Amygdala (tissue), 56 donors: ENCODE measurements around the gene DFFB.

ENCODE experiments used
- DNase-seq, 56 donors: peaks; one replicate each; lab custom pipeline; 2025; lab: John Stamatoyannopoulos, UW

Gene DFFB

GRCh38 chr1:3894626-3895278, 37.5 kb downstream of the DFFB start:
- no peak for DNase-seq

DNA sequence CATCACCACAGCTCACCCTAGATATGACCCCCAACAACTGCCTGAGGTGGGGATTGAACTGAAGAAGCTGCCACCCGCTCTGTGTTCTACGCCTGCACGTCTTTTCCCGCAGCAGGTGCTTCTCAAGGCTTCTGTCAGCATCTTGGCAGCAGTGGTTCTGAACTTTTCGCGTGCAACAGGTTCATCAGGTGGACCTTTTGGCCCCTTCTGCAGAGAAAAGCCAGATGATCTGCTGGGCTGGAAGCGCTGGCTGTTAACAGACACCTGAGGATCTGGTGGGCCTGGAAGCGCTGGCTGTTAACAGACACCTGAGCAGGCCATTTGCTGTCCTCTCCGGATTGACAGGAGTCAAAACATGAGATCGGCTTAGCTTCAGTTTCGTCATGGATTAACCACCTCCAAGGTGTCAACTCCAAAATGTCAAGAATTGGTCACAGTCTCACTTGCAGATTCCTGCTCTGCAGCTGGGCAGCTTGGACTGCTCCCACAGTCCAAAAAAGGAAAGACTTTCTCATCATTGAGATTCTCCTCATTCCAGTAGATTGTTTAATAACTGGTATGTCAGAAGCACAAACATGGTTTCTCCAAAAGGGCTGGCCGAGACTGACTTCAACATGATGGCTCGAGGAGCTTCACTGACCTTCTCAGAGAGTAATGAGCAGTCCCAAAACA, 38.1 kb downstream of the DFFB start:
- DNase-seq: no peak

- no peak for DNase-seq
Measured at GRCh38 chr1:3895951-3896325, 38.7 kb downstream of the DFFB start.

- DNase-seq: no peak
Measured at GRCh38 chr1:3896396-3897000, 39.2 kb downstream of the DFFB start.

- DNase-seq: no peak
Measured at GRCh38 chr1:3898475-3898735, 41.1 kb downstream of the DFFB start.

- DNase-seq: no peak
Measured at GRCh38 chr1:3898994-3899753, 41.9 kb downstream of the DFFB start.

DNA sequence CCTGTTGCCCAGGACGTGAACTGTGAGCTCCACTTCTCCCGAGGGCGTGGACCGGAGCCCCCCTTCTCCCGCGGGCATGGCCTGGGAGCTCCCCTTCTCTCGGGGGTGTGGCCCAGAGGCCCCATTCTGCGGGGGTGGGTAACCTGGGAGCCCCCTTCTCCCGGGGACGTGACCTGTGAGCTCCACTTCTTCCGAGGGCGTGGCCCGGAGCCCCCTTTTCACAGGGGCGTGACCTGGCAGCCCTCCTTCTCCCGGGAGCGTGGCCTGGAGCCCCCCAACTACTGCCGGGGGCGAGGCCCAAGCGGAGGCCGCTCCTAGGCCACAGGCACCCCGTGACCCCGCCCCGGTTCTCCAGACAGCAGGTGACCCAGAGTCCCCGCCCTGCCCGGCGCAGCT, 42.5 kb downstream of the DFFB start:
- no peak for DNase-seq

GRCh38 chr1:3900150-3900968, 43.1 kb downstream of the DFFB start, which contains the start of gene C1orf174:
Gene C1orf174 (minus strand): TSS chr1:3900272. CDS start chr1:3900186, 86 bp downstream.
- DNase-seq: peak; percentile 88 to 100 (median 98)

DNA sequence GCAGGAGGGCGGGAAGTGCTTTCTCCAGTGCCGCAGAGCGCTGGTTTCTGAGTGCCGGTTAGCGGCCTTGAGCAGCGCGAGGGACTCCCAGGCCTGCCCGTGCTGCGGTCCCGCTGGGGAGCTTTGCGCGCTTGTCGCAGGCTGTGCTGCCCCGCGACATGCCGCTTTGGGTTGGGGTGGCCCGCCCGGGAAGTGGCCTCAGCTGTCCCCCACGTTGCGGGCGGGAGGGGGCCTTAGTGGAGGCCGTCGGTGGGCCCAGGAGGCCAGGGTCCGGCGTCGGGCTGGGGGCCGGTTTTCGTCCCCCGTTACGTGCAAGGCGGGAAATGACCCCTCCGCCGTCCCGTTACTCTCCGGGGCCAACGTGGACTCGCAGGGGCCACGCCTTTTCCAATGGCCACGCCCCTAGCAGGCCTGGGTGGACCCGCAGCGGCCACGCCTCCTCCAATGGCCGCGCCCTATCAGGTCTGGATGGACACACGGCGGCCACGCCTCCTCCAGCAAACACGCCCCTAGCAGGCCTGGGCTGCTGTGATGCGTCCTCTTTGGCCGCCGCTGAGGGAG, 43.8 kb downstream of the DFFB start:
- peak; percentile 31 to 98 (median 91) for DNase-seq

DNA sequence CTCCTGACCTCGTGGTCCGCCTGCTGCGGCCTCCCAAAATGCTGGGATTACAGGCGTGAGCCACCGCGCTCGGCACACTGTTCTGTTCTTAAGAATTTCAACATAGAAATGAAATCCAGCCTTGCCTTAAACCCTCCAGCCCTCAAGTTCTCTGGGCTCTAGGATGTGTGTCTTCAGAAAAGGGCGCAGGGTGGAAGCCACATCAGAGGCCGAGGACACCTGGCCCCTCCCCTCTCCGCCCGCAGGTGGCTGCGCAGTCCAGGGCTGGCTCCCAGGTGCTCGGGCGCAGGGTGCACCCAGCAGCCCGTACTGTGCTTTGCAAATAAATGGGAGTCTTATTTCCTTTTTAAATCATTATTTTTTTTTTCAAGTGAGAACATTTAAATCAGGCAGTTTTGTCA, 44.8 kb downstream of the DFFB start:
- DNase-seq: no peak

GRCh38 chr1:3902571-3903091, 45.4 kb downstream of the DFFB start:
- DNase-seq: peak in 1 of 56 donors; percentile 31

DNA sequence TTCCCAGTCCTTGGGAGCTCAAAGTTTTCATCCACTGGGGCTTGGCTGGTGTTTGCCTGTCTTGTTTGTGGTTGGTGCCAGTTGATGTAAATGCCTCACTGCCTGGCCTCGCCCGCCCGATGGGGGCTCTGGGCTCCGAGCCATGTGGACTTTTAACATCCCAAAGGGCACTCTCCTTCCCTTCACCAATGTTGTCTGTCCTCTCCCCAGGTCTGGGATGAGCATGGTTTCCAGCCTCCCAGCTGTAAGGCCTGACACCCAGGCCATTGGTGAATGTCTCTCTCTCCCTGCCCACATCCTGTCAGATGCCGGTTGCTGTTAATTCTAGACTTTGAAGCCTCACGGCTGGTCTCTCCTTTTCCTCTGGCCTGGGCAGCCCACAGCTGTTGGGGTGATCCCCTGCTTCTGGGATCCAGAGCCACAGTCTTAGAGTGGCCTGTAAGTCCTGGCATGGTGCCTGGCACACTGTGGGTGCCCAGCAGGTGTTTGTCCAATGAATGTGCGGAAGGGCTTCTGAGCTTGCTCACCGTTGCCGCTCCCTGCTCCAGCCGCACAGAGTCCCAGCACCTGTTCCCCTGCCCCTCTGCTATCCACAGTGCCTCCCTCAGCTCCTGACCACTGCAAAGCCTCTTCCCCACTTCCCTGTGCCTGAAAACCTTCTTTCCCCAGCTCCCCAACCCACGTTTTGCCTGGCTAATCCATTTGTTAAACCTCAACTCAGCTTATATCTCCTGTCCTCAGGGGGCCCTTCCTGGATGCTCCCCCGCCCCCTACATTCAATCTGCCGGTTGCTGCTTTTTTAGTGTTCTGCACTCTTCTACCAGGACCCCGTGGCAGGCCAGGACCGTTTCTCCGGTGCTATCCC, 46.1 kb downstream of the DFFB start:
- DNase-seq: no peak

DNA sequence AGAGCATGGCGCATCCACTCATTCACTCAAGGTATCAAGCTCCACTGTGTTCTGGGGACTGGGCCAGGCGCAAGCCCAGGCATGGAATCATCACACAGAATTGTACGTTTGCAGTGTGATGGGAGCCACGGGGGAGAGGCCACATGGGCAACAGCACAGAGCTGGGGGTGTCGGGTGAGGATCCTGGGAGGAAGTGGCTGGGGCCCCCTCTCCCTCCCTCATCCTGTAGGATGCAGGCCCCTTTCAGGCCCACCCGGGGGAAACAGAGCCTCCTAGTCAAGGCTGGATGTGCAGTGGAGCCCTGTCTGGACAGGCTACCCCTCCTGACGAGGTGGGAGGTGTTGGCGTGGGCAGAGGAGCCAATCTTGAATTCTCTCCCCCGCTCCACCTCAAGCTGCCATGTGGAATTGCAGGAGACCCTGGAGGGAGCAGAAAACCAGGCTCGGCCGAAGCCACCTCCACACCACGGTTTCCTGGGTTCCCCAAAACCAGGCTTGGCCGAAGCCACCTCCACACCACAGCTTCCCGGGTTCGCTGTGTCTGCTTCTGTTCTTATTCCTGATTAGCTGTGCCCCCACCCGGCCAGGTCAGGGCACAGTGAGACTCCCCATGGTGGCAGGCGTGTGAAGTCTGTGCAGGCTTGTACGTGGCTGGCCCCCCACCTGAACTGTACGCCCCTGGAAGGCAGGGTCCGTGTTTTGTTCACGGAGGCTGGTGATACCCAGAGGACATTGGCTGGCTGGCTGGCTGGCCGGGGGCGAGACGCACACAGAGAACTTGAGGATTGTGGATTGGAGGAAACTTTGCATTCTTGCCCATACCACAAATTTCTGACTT, 46.9 kb downstream of the DFFB start:
- DNase-seq: no peak

DNA sequence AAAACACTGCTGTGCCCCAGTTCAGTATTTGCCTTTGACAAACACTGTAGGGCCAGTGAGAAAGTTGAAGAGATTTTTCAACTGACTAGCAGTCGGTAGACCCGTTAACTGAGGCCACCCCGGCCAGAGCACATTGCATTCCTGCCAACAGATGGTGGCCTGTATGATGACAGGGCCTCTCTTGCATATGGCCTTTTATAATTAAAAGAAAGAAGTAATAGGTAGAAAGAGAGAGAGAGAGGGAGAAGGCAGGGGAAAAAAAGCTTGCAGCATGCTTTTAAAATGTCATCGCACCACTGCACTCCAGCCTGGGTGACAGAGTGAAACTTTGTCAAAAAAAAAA, 47.5 kb downstream of the DFFB start:
- no peak for DNase-seq

GRCh38 chr1:3905266-3905952, 48.1 kb downstream of the DFFB start:
- no peak for DNase-seq

GRCh38 chr1:3905953-3906671, 48.8 kb downstream of the DFFB start:
- no peak for DNase-seq

- no peak for DNase-seq
Measured at GRCh38 chr1:3906672-3907020, 49.4 kb downstream of the DFFB start.
